VCaP (cell line): ENCODE measurements around the gene CTNND2.
A peak's percentile ranks its signal among the peaks of the same experiment; 100 is the strongest.

Experiments used
- H3K27ac ChIP-seq: fragments of 450-650 bp; 2 replicates; pipeline ENCODE4 v1.5.1; 2017
- TF ChIP-seq, protein P1 (sequence below): fragments of 450-650 bp; conservative IDR thresholded peaks from 2 replicates; pipeline ENCODE4 v1.5.1; 2017; ENCODE audit warnings: mild to moderate bottlenecking, moderate library complexity

CTNND2 gene

DNA sequence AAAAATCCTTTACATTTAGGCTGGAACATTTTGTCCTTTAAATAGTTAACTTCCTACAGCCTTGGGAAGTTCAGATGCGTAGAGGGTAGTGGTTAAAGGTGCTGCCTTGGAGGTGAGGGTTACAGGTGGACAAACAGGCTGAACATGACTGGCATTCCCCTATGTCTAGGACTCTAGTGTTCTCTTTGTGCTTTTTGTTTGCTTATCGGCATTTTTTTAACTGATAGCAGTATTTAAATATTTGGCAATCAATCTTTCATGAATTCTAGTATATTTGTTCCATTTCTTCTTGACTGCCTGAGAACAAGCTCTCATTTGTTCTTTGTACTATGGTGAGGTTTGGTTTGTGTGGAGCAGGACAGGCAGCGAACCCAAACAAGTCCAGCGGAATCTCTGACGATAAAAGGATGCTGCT lies 307.6 kb downstream of the CTNND2 start:
- TF ChIP-seq, protein P1, sequence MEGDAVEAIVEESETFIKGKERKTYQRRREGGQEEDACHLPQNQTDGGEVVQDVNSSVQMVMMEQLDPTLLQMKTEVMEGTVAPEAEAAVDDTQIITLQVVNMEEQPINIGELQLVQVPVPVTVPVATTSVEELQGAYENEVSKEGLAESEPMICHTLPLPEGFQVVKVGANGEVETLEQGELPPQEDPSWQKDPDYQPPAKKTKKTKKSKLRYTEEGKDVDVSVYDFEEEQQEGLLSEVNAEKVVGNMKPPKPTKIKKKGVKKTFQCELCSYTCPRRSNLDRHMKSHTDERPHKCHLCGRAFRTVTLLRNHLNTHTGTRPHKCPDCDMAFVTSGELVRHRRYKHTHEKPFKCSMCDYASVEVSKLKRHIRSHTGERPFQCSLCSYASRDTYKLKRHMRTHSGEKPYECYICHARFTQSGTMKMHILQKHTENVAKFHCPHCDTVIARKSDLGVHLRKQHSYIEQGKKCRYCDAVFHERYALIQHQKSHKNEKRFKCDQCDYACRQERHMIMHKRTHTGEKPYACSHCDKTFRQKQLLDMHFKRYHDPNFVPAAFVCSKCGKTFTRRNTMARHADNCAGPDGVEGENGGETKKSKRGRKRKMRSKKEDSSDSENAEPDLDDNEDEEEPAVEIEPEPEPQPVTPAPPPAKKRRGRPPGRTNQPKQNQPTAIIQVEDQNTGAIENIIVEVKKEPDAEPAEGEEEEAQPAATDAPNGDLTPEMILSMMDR = no peak
- H3K27ac ChIP-seq = peak overlapping the region; percentile 46

- TF ChIP-seq, protein P1 = no peak
- peak overlapping the region; percentile 46 for H3K27ac ChIP-seq
Measured at GRCh38 chr5:11596185-11596584, 308.1 kb downstream of the CTNND2 start.

DNA sequence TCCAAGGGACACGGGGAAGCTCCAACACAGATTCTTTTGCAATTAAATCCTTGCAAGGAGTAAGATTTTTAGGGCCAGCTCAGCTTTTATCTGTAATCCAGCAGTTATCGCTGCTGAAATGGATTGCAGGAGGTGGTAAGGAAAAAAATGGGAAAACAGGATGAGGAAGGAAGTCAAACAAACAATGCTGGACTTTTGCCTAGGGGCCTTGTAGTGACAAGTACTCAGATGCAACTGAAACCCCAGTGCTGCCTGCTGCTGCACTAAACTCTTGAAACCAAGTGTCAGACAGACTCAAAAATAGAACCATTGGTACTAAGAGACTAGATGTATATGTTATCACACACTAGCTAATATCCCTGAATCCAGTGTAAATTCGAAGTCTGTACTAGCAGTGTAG lies 309.2 kb downstream of the CTNND2 start:
- H3K27ac ChIP-seq = peak overlapping the region; percentile 46
- TF ChIP-seq, protein P1 = no peak

DNA sequence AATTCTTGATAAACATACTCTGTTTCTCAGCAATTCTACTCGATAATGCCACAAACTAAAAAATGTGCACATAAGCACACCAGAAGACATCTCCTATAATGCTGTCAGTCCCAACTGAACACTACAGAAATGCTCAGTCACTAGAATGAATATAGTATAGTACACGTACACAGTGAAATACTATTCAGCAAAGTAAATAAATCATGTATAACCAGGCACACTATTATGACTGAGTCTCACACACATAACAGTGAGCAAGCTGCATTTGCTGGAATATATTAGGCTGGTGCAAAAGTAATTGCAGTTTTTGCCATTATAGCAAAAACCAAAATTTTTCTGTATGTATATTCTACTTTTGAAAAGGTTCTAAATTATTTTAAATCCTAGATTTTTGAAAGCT lies 310.2 kb downstream of the CTNND2 start:
- H3K27ac ChIP-seq = no peak overlapping the region
- TF ChIP-seq, protein P1 = no peak

DNA sequence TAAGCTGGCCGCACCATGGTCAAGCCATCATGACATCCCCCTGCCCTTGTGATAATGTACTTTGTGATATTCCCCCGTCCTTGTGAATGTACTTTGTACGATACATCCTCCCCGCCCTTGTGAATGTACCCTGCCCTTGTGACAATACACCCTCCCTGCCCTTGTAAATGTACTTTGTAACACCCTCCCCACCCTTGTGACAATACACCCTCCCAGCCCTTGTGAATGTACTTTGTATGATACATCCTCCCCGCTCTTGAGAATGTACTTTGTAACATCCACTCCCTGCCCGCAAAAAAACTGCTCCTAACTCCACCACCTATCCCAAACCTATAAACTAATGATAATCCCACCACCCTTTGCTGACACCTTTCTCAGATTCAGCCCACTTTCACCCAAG lies 313.8 kb downstream of the CTNND2 start:
- no peak overlapping the region for H3K27ac ChIP-seq
- TF ChIP-seq, protein P1 = no peak

DNA sequence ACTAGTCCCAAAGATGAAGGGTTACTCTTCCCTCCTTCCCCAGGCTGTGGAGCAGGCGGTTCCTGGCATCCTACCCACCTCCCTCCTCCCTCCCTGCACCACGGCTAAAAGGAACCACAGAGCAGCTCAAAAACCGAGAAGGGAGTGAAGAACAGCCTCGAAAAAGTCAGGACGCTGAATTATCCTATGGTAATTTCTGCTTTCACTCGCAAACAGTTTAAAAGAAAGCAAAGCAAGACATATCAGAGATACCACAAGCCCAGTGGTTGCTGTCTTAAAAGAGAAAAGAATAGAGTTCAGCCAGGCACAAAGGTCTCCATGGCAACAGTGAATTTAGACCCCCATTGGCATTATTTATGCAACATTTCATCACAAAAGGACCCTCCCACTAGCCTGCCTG lies 315.4 kb downstream of the CTNND2 start:
- no peak overlapping the region for H3K27ac ChIP-seq
- TF ChIP-seq, protein P1 = no peak

DNA sequence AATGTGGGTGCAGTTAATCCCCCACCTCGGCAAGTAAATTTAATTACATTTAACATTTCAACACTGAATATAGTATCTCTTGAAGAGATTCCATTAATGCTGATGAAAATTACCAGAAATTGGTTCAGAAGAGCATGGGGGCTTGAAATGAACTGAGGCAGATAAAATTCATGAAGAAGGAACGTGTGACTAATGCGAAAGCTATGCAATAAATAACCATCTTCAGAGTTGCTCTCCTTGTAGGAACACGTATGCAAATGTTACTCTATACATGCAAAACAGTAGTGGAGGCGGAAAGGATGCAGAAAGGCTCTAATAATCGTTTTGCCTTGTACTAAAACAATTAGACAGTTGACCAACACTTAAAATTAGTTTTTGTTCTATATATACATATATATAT lies 320.2 kb downstream of the CTNND2 start:
- no peak overlapping the region for H3K27ac ChIP-seq
- TF ChIP-seq, protein P1 = no peak

DNA sequence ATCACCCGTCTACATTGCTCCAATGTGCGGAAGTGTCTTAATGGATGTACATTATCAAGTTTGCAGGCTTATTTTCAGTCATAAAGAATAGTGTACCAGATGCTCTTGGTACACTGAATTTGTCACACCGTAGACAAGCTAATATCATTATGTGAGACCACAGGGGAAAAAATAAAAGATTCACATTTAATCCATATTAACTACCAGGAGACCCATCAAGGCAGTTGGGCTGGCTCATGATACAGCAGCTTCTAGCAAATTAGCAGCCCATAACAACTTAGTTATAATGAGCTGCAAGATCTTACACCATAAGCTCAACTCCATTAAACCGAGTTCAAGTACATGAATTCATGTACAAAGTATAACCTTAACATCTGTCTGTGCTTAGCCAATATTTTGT lies 324.9 kb downstream of the CTNND2 start:
- no peak overlapping the region for H3K27ac ChIP-seq
- TF ChIP-seq, protein P1 = no peak
